Colonic mucosa (tissue), 4 donors: ENCODE data around the gene GALNT13. TPM values are rescaled to one million over a fixed set of nuclear protein-coding genes. Genes with fewer than 3 reads are reported as not detected.

Experiments
- DNase-seq: peaks from one replicate; pipeline ENCODE4 v3.0.0-alpha.2; 2020
- H3K27ac ChIP-seq: fragments of 200-600 bp; one replicate; pipeline ENCODE4 v1.8.0; 2021
- H3K27me3 ChIP-seq: fragments of 200-600 bp; one replicate; pipeline ENCODE4 v1.8.0; 2021
- H3K36me3 ChIP-seq: fragments of 200-600 bp; one replicate; pipeline ENCODE4 v1.8.0; 2021
- H3K4me1 ChIP-seq: fragments of 200-600 bp; one replicate; pipeline ENCODE4 v1.8.0; 2021; ENCODE audit warnings: mild to moderate bottlenecking
- H3K4me3 ChIP-seq: fragments of 200-600 bp; one replicate; pipeline ENCODE4 v1.8.0; 2021
- H3K9ac ChIP-seq, 2 donors: one replicate each; pipeline ENCODE4 v1.7.0; 2013; ENCODE audit warnings: control low read depth in 2 of 2, low read depth in 2 of 2, low read length in 2 of 2
- H3K9me3 ChIP-seq: fragments of 200-600 bp; one replicate; pipeline ENCODE4 v1.8.0; 2021
- intact Hi-C: fragments of 100-400 bp; cut with DNase I; formaldehyde crosslinking; loops from one replicate; pipeline ENCODE4 v1.14.1; 2022
- total RNA-seq, 2 donors: library from RNA; stranded (reverse); fragmentation: NEBNext Ultra II Directional in 1 of 2; extraction: Animal tissue kit (Norgen Biotek cat#: 25700) in 1 of 2; gene quantifications; one replicate each; pipeline ENCODE4 v1.2.1, GENCODE V29; 2021
- TF ChIP-seq, protein P1 (sequence below): fragments of 200-600 bp; IDR thresholded peaks from one replicate; pipeline ENCODE4 v1.8.0; 2022; ENCODE audit warnings: antibody characterized with exemption, mild to moderate bottlenecking
- donor health status: healthy.
- donor health status: DM: no; HTN: no; CAD: no.
- donor health status: DM: no; HTN: no; CAD: no.

Gene GALNT13
- total RNA-seq, 2 donors from 2014 or later = 0.07 to 0.40 TPM

- TF ChIP-seq, protein P1, sequence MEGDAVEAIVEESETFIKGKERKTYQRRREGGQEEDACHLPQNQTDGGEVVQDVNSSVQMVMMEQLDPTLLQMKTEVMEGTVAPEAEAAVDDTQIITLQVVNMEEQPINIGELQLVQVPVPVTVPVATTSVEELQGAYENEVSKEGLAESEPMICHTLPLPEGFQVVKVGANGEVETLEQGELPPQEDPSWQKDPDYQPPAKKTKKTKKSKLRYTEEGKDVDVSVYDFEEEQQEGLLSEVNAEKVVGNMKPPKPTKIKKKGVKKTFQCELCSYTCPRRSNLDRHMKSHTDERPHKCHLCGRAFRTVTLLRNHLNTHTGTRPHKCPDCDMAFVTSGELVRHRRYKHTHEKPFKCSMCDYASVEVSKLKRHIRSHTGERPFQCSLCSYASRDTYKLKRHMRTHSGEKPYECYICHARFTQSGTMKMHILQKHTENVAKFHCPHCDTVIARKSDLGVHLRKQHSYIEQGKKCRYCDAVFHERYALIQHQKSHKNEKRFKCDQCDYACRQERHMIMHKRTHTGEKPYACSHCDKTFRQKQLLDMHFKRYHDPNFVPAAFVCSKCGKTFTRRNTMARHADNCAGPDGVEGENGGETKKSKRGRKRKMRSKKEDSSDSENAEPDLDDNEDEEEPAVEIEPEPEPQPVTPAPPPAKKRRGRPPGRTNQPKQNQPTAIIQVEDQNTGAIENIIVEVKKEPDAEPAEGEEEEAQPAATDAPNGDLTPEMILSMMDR = no peak
- no peak for DNase-seq
- Histone ChIP-seq H3K9ac (no peak overlapping the region), H3K9me3 (no peaks in the 10 kb centered on the region), H3K27ac (no peak overlapping the region), H3K36me3 (no peaks in the 10 kb centered on the region), H3K27me3 (no peaks in the 10 kb centered on the region), H3K4me3 (no peak overlapping the region), H3K4me1 (no peaks in the 10 kb centered on the region)
- intact Hi-C loops = no loop called here
Measured at GRCh38 chr2:154361276-154361675, 489.6 kb downstream of the GALNT13 start.

DNA sequence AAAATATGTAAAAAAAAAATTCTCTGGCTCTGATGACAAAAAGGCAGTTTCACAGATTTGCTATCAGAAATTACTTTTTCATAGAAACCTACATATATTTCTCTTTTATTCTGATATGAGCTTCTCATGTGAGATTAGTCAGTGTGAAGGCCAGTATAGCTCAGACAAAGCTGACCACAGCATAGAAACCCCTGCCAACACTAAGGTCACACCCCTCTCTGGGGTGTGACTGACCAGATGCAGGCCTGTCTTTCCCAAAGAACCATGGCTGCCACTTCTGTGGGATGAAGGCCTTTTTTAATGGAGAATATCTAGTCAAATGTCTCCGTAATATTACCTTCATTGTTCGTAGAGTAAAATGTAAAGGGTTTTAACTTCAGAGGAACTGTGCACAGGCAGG, 496.4 kb downstream of the GALNT13 start:
- Histone ChIP-seq H3K4me1 (no peaks in the 10 kb centered on the region), H3K27me3 (no peaks in the 10 kb centered on the region), H3K9ac (no peak overlapping the region), H3K27ac (no peak overlapping the region), H3K36me3 (no peaks in the 10 kb centered on the region), H3K9me3 (no peaks in the 10 kb centered on the region), H3K4me3 (no peak overlapping the region)
- intact Hi-C loops = no loop called here
- TF ChIP-seq, protein P1 = no peak
- no peak for DNase-seq

DNA sequence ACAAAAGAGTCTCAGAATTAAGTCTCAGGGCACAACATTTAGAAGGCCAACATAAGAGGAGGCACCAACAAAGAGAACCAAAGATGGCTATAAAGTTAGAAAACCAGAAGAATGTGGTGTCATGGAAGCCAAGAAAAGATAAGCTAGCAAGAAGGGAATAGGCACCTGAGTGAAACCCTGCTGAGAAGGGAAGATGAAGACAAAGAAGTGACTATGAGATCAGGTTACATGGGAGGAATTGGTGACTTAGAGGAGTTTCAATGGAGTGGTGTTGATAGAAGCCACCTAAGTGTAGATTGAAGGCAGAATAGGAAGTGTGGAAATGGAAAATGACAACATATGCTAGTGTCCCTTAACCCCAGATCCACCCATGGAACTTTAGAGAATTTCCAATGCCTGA, 499.2 kb downstream of the GALNT13 start:
- Histone ChIP-seq H3K36me3 (no peaks in the 10 kb centered on the region), H3K9ac (no peak overlapping the region), H3K27ac (no peak overlapping the region), H3K9me3 (no peaks in the 10 kb centered on the region), H3K4me1 (no peaks in the 10 kb centered on the region), H3K4me3 (no peak overlapping the region), H3K27me3 (no peaks in the 10 kb centered on the region)
- DNase-seq = no peak
- TF ChIP-seq, protein P1 = no peak
- intact Hi-C loops = no loop called here

DNA sequence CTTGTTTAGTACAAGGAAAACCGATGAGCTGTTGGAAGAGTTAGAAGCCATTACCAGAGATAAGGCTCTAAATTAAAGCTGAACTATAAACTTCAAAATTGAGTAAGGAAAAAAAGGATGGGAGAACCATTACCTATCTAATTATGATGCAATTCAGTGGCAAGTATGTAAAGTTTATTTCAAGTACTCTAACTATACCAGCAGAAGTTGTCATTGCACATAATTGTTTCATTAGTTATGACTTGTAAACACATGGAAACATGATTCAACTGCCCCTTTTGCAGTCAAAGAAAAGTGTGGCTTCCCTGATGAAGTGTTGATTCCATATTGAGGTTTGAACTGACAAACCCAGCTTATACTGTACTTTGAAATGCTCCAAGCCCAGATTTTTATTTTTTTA, 502.7 kb downstream of the GALNT13 start:
- no peak overlapping the region for H3K27ac ChIP-seq
- H3K4me3 ChIP-seq = no peak overlapping the region
- no peaks in the 10 kb centered on the region for H3K9me3 ChIP-seq
- DNase-seq = no peak
- TF ChIP-seq, protein P1 = no peak
- no peaks in the 10 kb centered on the region for H3K36me3 ChIP-seq
- H3K4me1 ChIP-seq = no peaks in the 10 kb centered on the region
- H3K9ac ChIP-seq = no peak overlapping the region
- no peaks in the 10 kb centered on the region for H3K27me3 ChIP-seq
- intact Hi-C loops = no loop called here

DNA sequence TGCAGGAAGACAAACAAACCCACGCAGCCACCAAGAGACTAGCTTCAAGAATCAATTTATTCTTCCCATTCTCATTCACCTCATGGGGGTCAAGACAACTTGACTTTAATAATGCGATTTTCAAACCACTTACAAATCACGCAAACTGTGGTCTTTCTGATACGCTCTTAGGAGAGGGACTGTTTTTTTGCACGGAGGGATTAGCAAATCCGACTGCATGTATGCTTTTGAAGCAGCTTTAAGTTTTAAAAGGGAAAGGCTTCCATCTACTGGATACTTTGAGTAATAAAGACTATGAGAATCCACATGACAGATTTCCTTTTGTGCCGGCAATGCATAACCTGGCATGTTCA, 503.8 kb downstream of the GALNT13 start:
- Histone ChIP-seq H3K9me3 (no peaks in the 10 kb centered on the region), H3K27me3 (no peaks in the 10 kb centered on the region), H3K27ac (no peak overlapping the region), H3K4me3 (no peak overlapping the region), H3K9ac (no peak overlapping the region), H3K36me3 (no peaks in the 10 kb centered on the region), H3K4me1 (no peaks in the 10 kb centered on the region)
- DNase-seq = no peak
- intact Hi-C loops = no loop called here
- TF ChIP-seq, protein P1 = no peak
